T-helper 1 cell treated with Interleukin-12 subunit alpha and Interleukin-12 subunit beta and Interleukin-4 antibody, amounts not matched to agents 30 μg/mL and 1 μg/mL, for 36 hours (primary cell): ENCODE results near the gene ZFAND6.
A peak's percentile ranks its signal among the peaks of the same experiment; 100 is the strongest.

ENCODE experiments used
- H3K27ac Mint-ChIP-seq: one replicate; pipeline ENCODE4 v1.8.0; 2021; ENCODE audit warnings: mild to moderate bottlenecking, mixed read lengths
- H3K27me3 Mint-ChIP-seq: one replicate; pipeline ENCODE4 v1.8.0; 2021; ENCODE audit warnings: low read depth, mixed read lengths
- H3K36me3 Mint-ChIP-seq: one replicate; pipeline ENCODE4 v1.8.0; 2021; ENCODE audit warnings: low read depth, mixed read lengths
- H3K4me1 Mint-ChIP-seq: one replicate; pipeline ENCODE4 v1.8.0; 2021; ENCODE audit warnings: low read depth, mixed read lengths
- H3K4me3 Mint-ChIP-seq: one replicate; pipeline ENCODE4 v1.8.0; 2021; ENCODE audit warnings: mild to moderate bottlenecking, moderate library complexity, mixed read lengths
- H3K9me3 Mint-ChIP-seq: one replicate; pipeline ENCODE4 v1.8.0; 2021; ENCODE audit warnings: mixed read lengths

The ZFAND6 gene

GRCh38 chr15:80169768-80170357 is 110.4 kb downstream of the ZFAND6 start:
- Mint-ChIP-seq H3K36me3 (peaks cover 14% of the 10 kb centered on the region), H3K4me1 (no peaks in the 10 kb centered on the region)

GRCh38 chr15:80170596-80170995 is 111.1 kb downstream of the ZFAND6 start:
- Mint-ChIP-seq H3K27ac (peak overlapping the region; percentile 50), H3K4me1 (no peaks in the 10 kb centered on the region), H3K9me3 (no peaks in the 10 kb centered on the region), H3K27me3 (no peaks in the 10 kb centered on the region), H3K4me3 (no peak overlapping the region), H3K36me3 (peaks cover 14% of the 10 kb centered on the region)

More at GRCh38 chr15:80169768-80170357, 110.4 kb downstream of the ZFAND6 start:
- no peaks in the 10 kb centered on the region for H3K27me3 Mint-ChIP-seq
- no peak overlapping the region for H3K27ac Mint-ChIP-seq
- H3K4me3 Mint-ChIP-seq, result no peak overlapping the region
- no peaks in the 10 kb centered on the region for H3K9me3 Mint-ChIP-seq

- Mint-ChIP-seq H3K4me1 (no peaks in the 10 kb centered on the region), H3K27me3 (no peaks in the 10 kb centered on the region), H3K9me3 (no peaks in the 10 kb centered on the region), H3K4me3 (no peak overlapping the region), H3K27ac (no peak overlapping the region), H3K36me3 (peaks cover 16% of the 10 kb centered on the region)
These were observed 112.3 kb downstream of the ZFAND6 start for GRCh38 chr15:80171787-80172186.

- Mint-ChIP-seq H3K36me3 (peaks cover 21% of the 10 kb centered on the region), H3K9me3 (no peaks in the 10 kb centered on the region), H3K4me3 (no peak overlapping the region), H3K4me1 (no peaks in the 10 kb centered on the region), H3K27me3 (no peaks in the 10 kb centered on the region), H3K27ac (no peak overlapping the region)
These were observed 112.9 kb downstream of the ZFAND6 start for GRCh38 chr15:80172401-80172800.

- H3K27ac Mint-ChIP-seq, result no peak overlapping the region
- H3K27me3 Mint-ChIP-seq, result no peaks in the 10 kb centered on the region
- no peaks in the 10 kb centered on the region for H3K9me3 Mint-ChIP-seq
These were observed 113.7 kb downstream of the ZFAND6 start for GRCh38 chr15:80173022-80173759.

GRCh38 chr15:80174017-80174746 is 114.7 kb downstream of the ZFAND6 start:
- no peaks in the 10 kb centered on the region for H3K27me3 Mint-ChIP-seq
- no peak overlapping the region for H3K27ac Mint-ChIP-seq
- H3K9me3 Mint-ChIP-seq, result no peaks in the 10 kb centered on the region
- H3K4me3 Mint-ChIP-seq, result no peak overlapping the region
- H3K36me3 Mint-ChIP-seq, result peaks cover 20% of the 10 kb centered on the region
- H3K4me1 Mint-ChIP-seq, result no peaks in the 10 kb centered on the region

More at GRCh38 chr15:80173022-80173759, 113.7 kb downstream of the ZFAND6 start:
- Mint-ChIP-seq H3K4me1 (no peaks in the 10 kb centered on the region), H3K4me3 (no peak overlapping the region), H3K36me3 (peaks cover 21% of the 10 kb centered on the region)

GRCh38 chr15:80175436-80175835 is 116.0 kb downstream of the ZFAND6 start:
- H3K4me3 Mint-ChIP-seq, result no peak overlapping the region
- no peak overlapping the region for H3K27ac Mint-ChIP-seq
- H3K36me3 Mint-ChIP-seq, result peaks cover 21% of the 10 kb centered on the region
- no peaks in the 10 kb centered on the region for H3K4me1 Mint-ChIP-seq
- no peaks in the 10 kb centered on the region for H3K27me3 Mint-ChIP-seq
- no peaks in the 10 kb centered on the region for H3K9me3 Mint-ChIP-seq

- Mint-ChIP-seq H3K9me3 (no peaks in the 10 kb centered on the region), H3K27me3 (no peaks in the 10 kb centered on the region), H3K27ac (no peak overlapping the region), H3K4me3 (no peak overlapping the region), H3K36me3 (peaks cover 17% of the 10 kb centered on the region), H3K4me1 (no peaks in the 10 kb centered on the region)
These were observed 117.0 kb downstream of the ZFAND6 start for GRCh38 chr15:80176443-80176842.

GRCh38 chr15:80177156-80177555 is 117.7 kb downstream of the ZFAND6 start:
- Mint-ChIP-seq H3K4me1 (no peaks in the 10 kb centered on the region), H3K27ac (no peak overlapping the region), H3K36me3 (peaks cover 20% of the 10 kb centered on the region), H3K4me3 (no peak overlapping the region), H3K27me3 (no peaks in the 10 kb centered on the region), H3K9me3 (no peaks in the 10 kb centered on the region)

GRCh38 chr15:80179025-80179759 is 119.7 kb downstream of the ZFAND6 start:
- H3K9me3 Mint-ChIP-seq, result no peaks in the 10 kb centered on the region
- H3K27me3 Mint-ChIP-seq, result no peaks in the 10 kb centered on the region
- no peak overlapping the region for H3K27ac Mint-ChIP-seq
- no peaks in the 10 kb centered on the region for H3K4me1 Mint-ChIP-seq
- H3K36me3 Mint-ChIP-seq, result peaks cover 17% of the 10 kb centered on the region
- H3K4me3 Mint-ChIP-seq, result no peak overlapping the region

GRCh38 chr15:80179935-80180334 is 120.5 kb downstream of the ZFAND6 start:
- H3K27ac Mint-ChIP-seq, result no peak overlapping the region
- H3K27me3 Mint-ChIP-seq, result no peaks in the 10 kb centered on the region
- no peak overlapping the region for H3K4me3 Mint-ChIP-seq
- H3K4me1 Mint-ChIP-seq, result no peaks in the 10 kb centered on the region
- peaks cover 20% of the 10 kb centered on the region for H3K36me3 Mint-ChIP-seq
- no peaks in the 10 kb centered on the region for H3K9me3 Mint-ChIP-seq

- Mint-ChIP-seq H3K27ac (no peak overlapping the region), H3K4me3 (no peak overlapping the region), H3K9me3 (no peaks in the 10 kb centered on the region), H3K4me1 (no peaks in the 10 kb centered on the region), H3K27me3 (no peaks in the 10 kb centered on the region), H3K36me3 (peaks cover 25% of the 10 kb centered on the region)
These were observed 121.0 kb downstream of the ZFAND6 start for GRCh38 chr15:80180468-80180867.

GRCh38 chr15:80180986-80181385 is 121.5 kb downstream of the ZFAND6 start:
- H3K4me3 Mint-ChIP-seq, result no peak overlapping the region
- H3K9me3 Mint-ChIP-seq, result no peaks in the 10 kb centered on the region
- no peak overlapping the region for H3K27ac Mint-ChIP-seq
- H3K4me1 Mint-ChIP-seq, result no peaks in the 10 kb centered on the region
- H3K27me3 Mint-ChIP-seq, result no peaks in the 10 kb centered on the region
- H3K36me3 Mint-ChIP-seq, result peaks cover 26% of the 10 kb centered on the region

GRCh38 chr15:80182611-80183261 is 123.3 kb downstream of the ZFAND6 start:
- Mint-ChIP-seq H3K36me3 (peaks cover 24% of the 10 kb centered on the region), H3K4me1 (no peaks in the 10 kb centered on the region), H3K9me3 (no peaks in the 10 kb centered on the region), H3K4me3 (no peak overlapping the region), H3K27ac (no peak overlapping the region), H3K27me3 (no peaks in the 10 kb centered on the region)
